ENCODE measurements around the gene TMEM178A. TPM values are rescaled to one million over a fixed set of nuclear protein-coding genes. Genes with fewer than 3 reads are reported as not detected.

Gene TMEM178A
- polyA plus RNA-seq, 3 donors: 0.15 TPM; not detected in 2

DNA sequence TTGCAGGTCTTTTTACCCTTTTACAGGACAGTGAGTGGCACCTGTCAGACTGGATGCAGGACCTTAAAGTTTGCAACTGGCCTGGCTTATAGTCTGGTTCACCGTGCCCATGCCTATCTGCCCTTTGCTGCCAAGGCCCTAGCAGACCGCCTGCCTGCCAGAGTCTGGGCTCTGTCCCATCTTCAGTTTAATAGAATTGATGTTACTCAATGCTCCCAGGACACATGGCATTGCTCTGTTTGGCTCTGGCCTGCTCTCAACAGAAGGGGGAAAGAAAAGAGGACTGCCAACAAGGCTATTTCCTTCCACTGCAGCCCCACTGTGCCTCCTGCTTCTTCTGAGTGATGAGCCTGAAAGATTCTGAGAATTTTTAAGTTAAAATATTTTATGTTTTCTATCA, 25.6 kb upstream of the TMEM178A start:
- TF ChIP-seq, protein P1, sequence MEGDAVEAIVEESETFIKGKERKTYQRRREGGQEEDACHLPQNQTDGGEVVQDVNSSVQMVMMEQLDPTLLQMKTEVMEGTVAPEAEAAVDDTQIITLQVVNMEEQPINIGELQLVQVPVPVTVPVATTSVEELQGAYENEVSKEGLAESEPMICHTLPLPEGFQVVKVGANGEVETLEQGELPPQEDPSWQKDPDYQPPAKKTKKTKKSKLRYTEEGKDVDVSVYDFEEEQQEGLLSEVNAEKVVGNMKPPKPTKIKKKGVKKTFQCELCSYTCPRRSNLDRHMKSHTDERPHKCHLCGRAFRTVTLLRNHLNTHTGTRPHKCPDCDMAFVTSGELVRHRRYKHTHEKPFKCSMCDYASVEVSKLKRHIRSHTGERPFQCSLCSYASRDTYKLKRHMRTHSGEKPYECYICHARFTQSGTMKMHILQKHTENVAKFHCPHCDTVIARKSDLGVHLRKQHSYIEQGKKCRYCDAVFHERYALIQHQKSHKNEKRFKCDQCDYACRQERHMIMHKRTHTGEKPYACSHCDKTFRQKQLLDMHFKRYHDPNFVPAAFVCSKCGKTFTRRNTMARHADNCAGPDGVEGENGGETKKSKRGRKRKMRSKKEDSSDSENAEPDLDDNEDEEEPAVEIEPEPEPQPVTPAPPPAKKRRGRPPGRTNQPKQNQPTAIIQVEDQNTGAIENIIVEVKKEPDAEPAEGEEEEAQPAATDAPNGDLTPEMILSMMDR (IDR thresholded peaks at IDR 0.05): no peak
- H3K9me3 ChIP-seq (replicated peaks in 1 of 2; ENCODE audit: control insufficient read depth in 1 of 2, insufficient read depth in 1 of 2, low read length in 2 of 2): no peaks in the 10 kb centered on the region
- H3K4me2 ChIP-seq (replicated peaks; ENCODE audit: extremely low read depth, low read length, poor library complexity, severe bottlenecking): no peak overlapping the region
- H3K27me3 Mint-ChIP-seq (ENCODE audit: low read depth in 3 of 3): peaks cover 0 to 2% (median 1%) of the 10 kb centered on the region in 3 donors
- H3K9ac ChIP-seq (ENCODE audit: insufficient read depth, low read length, poor library complexity, severe bottlenecking): no peak overlapping the region
- H3K9me3 Mint-ChIP-seq: no peaks in the 10 kb centered on the region
- no peak overlapping the region for H3K27ac Mint-ChIP-seq
- H2AFZ ChIP-seq (ENCODE audit: insufficient read depth, low read depth, low read length, poor library complexity, severe bottlenecking): no peak overlapping the region
- DNase-seq: no peak
- H3K36me3 ChIP-seq (replicated peaks in 1 of 2; ENCODE audit: control insufficient read depth in 1 of 2, insufficient read depth in 2 of 2, low read length in 2 of 2): no peaks in the 10 kb centered on the region
- H3K4me1 Mint-ChIP-seq: no peaks in the 10 kb centered on the region
- no peaks in the 10 kb centered on the region for H3K36me3 Mint-ChIP-seq
- H4K20me1 ChIP-seq (ENCODE audit: insufficient read depth, low read length): no peaks in the 10 kb centered on the region
- no peaks in the 10 kb centered on the region for H3K27me3 ChIP-seq (ENCODE audit: control insufficient read depth in 2 of 2, insufficient read depth in 2 of 2, low read length in 2 of 2)
- H3K27ac ChIP-seq (ENCODE audit: low read depth in 1 of 2, low read length in 2 of 2): no peak overlapping the region
- H3K4me3 Mint-ChIP-seq: no peak overlapping the region
- WGBS (ENCODE audit: insufficient coverage): 100% methylated on average over 1 of the region's 2 CpGs
- H3K4me3 ChIP-seq (replicated peaks in 1 of 3; ENCODE audit: low read depth in 2 of 3, low read length in 3 of 3): no peak overlapping the region
- H3K4me1 ChIP-seq (ENCODE audit: control insufficient read depth in 1 of 2, insufficient read depth in 2 of 2, low read length in 2 of 2): no peaks in the 10 kb centered on the region
- H3K79me2 ChIP-seq (ENCODE audit: insufficient read depth, low read length): no peaks in the 10 kb centered on the region
- intact Hi-C loops (cut with micrococcal nuclease): no loop called here

DNA sequence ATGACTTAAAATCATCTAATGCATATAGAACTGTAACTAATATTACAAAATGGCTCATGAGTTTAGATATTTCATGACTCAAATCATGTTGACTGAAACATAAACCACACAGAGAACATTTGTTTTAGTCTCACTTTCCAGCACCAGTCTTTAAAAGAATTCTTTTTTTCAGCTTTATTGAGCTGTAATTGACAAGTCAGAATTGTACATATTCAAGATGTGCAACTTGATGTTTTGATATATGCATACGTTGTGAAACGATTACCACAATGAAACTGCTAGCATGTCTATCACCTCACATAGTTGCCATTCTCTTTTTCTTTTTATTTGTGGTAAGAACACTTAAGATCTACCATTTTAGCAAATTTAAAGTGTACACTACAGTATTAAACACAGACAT, 25.0 kb upstream of the TMEM178A start:
- no CpG with 5 or more reads among the region's 2 CpGs for WGBS (ENCODE audit: insufficient coverage)

More for the DNA sequence above, 25.0 kb upstream of the TMEM178A start:
- Mint-ChIP-seq H3K36me3 (no peaks in the 10 kb centered on the region), H3K4me3 (no peak overlapping the region), H3K27me3 (ENCODE audit: low read depth in 3 of 3) (peaks cover 0 to 2% (median 1%) of the 10 kb centered on the region in 3 donors), H3K9me3 (no peaks in the 10 kb centered on the region), H3K4me1 (no peaks in the 10 kb centered on the region), H3K27ac (no peak overlapping the region)
- Histone ChIP-seq H4K20me1 (ENCODE audit: insufficient read depth, low read length) (no peaks in the 10 kb centered on the region), H3K4me3 (replicated peaks in 1 of 3; ENCODE audit: low read depth in 2 of 3, low read length in 3 of 3) (no peak overlapping the region), H3K27me3 (ENCODE audit: control insufficient read depth in 2 of 2, insufficient read depth in 2 of 2, low read length in 2 of 2) (no peaks in the 10 kb centered on the region), H3K9me3 (replicated peaks in 1 of 2; ENCODE audit: control insufficient read depth in 1 of 2, insufficient read depth in 1 of 2, low read length in 2 of 2) (no peaks in the 10 kb centered on the region), H3K27ac (ENCODE audit: low read depth in 1 of 2, low read length in 2 of 2) (no peak overlapping the region), H2AFZ (ENCODE audit: insufficient read depth, low read depth, low read length, poor library complexity, severe bottlenecking) (no peak overlapping the region), H3K79me2 (ENCODE audit: insufficient read depth, low read length) (no peaks in the 10 kb centered on the region), H3K9ac (ENCODE audit: insufficient read depth, low read length, poor library complexity, severe bottlenecking) (no peak overlapping the region), H3K4me1 (ENCODE audit: control insufficient read depth in 1 of 2, insufficient read depth in 2 of 2, low read length in 2 of 2) (no peaks in the 10 kb centered on the region), H3K4me2 (replicated peaks; ENCODE audit: extremely low read depth, low read length, poor library complexity, severe bottlenecking) (no peak overlapping the region), H3K36me3 (replicated peaks in 1 of 2; ENCODE audit: control insufficient read depth in 1 of 2, insufficient read depth in 2 of 2, low read length in 2 of 2) (no peaks in the 10 kb centered on the region)
- TF ChIP-seq, protein P1 (IDR thresholded peaks at IDR 0.05): no peak
- intact Hi-C loops (cut with micrococcal nuclease): no loop called here
- DNase-seq: no peak
